Measurements from ENCODE around the gene OTOG.

OTOG gene

DNA sequence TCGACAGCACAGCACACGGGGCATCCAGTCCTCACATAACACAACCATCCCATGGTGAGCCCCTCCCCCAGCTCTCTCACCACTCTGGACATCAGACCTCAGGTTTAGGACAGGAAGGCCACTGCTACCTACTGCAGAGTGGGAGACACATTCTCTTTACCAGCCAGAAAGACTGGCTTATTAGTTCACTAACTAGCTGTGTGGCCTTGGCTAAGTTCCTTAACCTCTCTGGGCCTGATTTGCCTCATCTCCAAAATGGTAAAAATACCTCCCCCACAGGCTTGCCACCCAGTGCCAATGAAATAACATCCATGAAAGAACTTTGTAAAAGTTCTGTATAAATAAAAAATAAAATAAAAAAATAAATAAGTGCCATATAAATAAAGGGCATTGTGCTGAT is 35.0 kb upstream of the OTOG start:
- Mint-ChIP-seq H3K9me3 (no peaks in the 10 kb centered on the region), H3K27ac (no peak overlapping the region), H3K36me3 (ENCODE audit: low read depth) (no peaks in the 10 kb centered on the region), H3K4me1 (ENCODE audit: low read depth) (peaks cover 5% of the 10 kb centered on the region), H3K27me3 (peaks cover 13% of the 10 kb centered on the region), H3K4me3 (no peak overlapping the region)
- intact Hi-C loops (cut with micrococcal nuclease), result no loop called here

DNA sequence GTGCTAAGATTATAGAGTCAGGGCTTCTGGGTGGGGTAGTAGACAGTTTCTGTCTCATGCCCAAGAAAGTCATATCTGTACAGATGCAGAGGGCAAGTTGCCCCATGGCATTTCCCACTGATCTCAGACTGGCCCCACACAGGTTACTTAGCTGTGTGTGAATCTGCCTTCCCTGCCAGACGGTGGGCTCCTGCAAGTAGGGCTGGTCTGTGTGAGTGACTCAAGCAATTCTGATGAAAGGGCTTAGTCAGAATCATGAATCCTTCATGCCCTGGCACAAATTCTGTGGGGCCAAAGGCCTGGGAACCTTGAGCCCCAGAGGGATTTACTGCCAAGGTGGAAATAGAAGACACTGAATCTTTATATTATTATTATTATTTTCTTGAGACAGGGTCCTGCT is 33.2 kb upstream of the OTOG start:
- intact Hi-C loops (cut with micrococcal nuclease), result no loop called here

DNA sequence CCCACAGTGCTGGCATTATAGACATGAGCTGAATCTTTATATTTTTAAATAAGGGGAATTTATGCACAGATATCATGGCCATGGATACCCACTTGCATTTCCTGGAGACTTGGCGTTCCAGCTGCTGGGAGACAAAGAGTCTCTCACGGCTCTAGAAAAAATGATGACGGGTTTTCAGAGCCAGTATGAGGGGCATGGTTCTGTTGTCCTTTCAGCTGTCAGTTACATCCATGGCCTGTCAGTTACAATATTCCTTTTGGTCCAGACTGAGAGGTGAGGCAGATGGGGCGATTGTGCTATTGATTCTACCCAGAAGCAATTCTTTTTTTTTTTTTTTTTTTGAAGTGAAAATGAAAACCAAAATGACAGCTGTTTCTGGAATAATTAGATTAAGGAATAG is 32.6 kb upstream of the OTOG start:
- no peak overlapping the region for H3K4me3 Mint-ChIP-seq
- H3K9me3 Mint-ChIP-seq, result no peaks in the 10 kb centered on the region
- peaks cover 5% of the 10 kb centered on the region for H3K4me1 Mint-ChIP-seq (ENCODE audit: low read depth)
- no peak overlapping the region for H3K27ac Mint-ChIP-seq
- intact Hi-C loops (cut with micrococcal nuclease), result no loop called here
- no peaks in the 10 kb centered on the region for H3K36me3 Mint-ChIP-seq (ENCODE audit: low read depth)
- H3K27me3 Mint-ChIP-seq, result peaks cover 10% of the 10 kb centered on the region

More for the DNA sequence above, 33.2 kb upstream of the OTOG start:
- no peak overlapping the region for H3K4me3 Mint-ChIP-seq
- H3K27ac Mint-ChIP-seq, result no peak overlapping the region
- peaks cover 5% of the 10 kb centered on the region for H3K4me1 Mint-ChIP-seq (ENCODE audit: low read depth)
- H3K27me3 Mint-ChIP-seq, result peaks cover 10% of the 10 kb centered on the region
- H3K36me3 Mint-ChIP-seq (ENCODE audit: low read depth), result no peaks in the 10 kb centered on the region
- no peaks in the 10 kb centered on the region for H3K9me3 Mint-ChIP-seq

DNA sequence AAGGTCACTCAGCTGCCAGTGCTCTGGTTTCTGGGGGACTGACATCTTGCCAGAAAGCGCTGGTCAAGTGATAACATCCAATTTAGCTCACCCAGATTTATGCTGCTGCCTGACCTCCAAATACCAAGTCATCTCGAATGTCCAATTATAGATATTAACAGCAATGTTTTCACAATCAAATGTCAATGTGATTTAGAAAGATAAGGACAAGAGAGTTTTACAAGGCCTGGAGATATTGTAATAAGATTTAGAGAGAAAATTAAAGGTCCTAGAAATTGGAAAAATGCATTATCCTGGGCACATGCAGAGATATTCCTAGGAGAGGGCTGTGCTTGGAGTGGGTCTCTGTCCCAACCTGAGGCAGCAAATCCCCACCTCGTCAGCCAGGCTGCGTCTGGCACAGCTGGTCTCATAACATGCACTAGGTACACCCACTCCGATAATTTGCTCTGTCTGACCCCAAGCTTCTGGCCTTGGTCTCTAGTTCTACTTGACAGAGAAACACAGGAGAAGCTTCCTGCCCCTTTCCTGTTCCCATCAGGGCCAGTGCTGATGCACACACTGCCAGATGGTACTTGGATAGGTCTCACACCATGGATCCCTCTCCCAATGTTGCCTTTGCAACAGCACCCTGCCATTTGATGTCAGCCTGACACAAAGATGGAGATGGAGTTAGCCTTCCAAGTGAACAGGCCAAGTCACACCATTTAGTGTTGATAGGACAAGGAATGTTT is 31.4 kb upstream of the OTOG start:
- Mint-ChIP-seq H3K27ac (no peak overlapping the region), H3K36me3 (ENCODE audit: low read depth) (no peaks in the 10 kb centered on the region), H3K4me1 (ENCODE audit: low read depth) (peaks cover 5% of the 10 kb centered on the region), H3K4me3 (no peak overlapping the region), H3K27me3 (peaks cover 7% of the 10 kb centered on the region), H3K9me3 (no peaks in the 10 kb centered on the region)
- intact Hi-C loops (cut with micrococcal nuclease), result no loop called here

DNA sequence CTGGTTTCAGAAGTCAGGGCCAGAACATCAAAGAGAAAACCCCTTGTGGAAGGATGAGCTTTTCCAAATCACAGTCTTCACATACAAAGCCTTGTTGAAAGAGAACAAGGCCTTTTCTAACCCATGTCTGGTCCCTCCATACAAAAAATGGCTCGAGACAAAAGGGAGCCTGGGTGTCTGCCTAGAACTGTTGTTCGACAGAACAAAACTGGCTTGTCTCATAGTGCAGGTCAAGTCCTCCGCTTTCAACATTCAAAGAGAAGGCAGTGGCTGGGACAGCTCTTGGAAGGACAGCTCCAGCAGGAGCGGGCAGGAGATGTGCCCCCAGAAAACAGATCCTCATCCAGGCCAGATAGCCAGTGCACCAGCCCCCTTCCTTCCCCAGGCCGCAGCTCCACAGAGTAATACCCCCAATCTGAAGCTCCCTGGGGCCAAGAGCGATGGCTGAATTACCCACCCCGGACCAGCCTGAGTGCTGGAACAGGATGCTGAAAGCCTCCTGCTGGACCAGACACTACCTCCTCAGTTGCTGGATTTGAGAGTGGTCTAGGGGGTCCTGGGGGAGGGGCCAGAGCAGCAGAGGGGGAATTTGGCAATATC is 30.4 kb upstream of the OTOG start:
- no peak overlapping the region for H3K27ac Mint-ChIP-seq
- no peaks in the 10 kb centered on the region for H3K9me3 Mint-ChIP-seq
- intact Hi-C loops (cut with micrococcal nuclease), result no loop called here
- no peak overlapping the region for H3K4me3 Mint-ChIP-seq
- H3K27me3 Mint-ChIP-seq, result peaks cover 7% of the 10 kb centered on the region
- H3K36me3 Mint-ChIP-seq (ENCODE audit: low read depth), result no peaks in the 10 kb centered on the region
- H3K4me1 Mint-ChIP-seq (ENCODE audit: low read depth), result peaks cover 4% of the 10 kb centered on the region

DNA sequence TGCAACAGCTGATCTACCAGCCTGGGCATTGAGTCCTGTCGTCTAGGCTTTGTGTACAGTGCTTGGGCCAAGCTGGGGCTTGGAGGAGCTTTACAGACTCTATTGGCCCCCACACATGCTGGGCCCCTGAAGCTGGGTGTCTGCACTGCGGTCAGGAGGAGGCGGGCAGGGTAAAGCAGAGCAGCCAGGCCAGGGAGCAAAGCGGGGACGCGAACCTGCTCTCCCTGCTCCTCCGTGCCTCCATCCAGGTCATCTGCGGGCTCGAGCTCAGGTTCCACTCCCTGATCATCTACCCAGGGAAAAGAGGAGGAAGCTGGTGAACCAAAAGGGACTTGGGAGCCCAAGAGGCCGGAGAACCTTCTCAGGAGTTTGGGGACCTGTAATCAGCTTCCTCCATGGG is 29.9 kb upstream of the OTOG start:
- Mint-ChIP-seq H3K36me3 (ENCODE audit: low read depth) (no peaks in the 10 kb centered on the region), H3K4me1 (ENCODE audit: low read depth) (no peaks in the 10 kb centered on the region), H3K27ac (no peak overlapping the region), H3K4me3 (no peak overlapping the region), H3K9me3 (no peaks in the 10 kb centered on the region), H3K27me3 (peaks cover 4% of the 10 kb centered on the region)
- intact Hi-C loops (cut with micrococcal nuclease), result no loop called here

DNA sequence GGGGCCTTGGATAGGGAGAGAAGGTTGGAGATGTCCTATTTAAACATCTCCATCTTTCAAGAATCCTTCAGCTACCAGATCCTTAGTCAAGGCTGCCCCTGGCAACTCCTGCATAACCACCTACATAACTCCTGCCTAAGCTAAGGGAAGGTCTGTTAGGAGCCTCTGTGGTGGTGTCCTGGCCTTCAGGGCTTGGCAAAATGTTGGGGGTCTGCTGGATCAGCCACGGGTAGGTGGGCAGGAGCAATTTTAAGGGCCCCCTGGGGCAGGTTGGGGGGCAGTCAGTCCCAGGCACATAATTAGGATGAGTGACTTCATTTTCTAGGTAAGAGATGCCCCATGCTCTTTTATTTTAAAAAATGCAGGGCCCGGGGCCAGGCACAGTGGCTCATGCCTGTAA is 28.7 kb upstream of the OTOG start:
- Mint-ChIP-seq H3K27ac (no peak overlapping the region), H3K4me1 (ENCODE audit: low read depth) (no peaks in the 10 kb centered on the region), H3K36me3 (ENCODE audit: low read depth) (no peaks in the 10 kb centered on the region), H3K27me3 (peaks cover 1% of the 10 kb centered on the region), H3K4me3 (no peak overlapping the region), H3K9me3 (no peaks in the 10 kb centered on the region)
- intact Hi-C loops (cut with micrococcal nuclease), result no loop called here

DNA sequence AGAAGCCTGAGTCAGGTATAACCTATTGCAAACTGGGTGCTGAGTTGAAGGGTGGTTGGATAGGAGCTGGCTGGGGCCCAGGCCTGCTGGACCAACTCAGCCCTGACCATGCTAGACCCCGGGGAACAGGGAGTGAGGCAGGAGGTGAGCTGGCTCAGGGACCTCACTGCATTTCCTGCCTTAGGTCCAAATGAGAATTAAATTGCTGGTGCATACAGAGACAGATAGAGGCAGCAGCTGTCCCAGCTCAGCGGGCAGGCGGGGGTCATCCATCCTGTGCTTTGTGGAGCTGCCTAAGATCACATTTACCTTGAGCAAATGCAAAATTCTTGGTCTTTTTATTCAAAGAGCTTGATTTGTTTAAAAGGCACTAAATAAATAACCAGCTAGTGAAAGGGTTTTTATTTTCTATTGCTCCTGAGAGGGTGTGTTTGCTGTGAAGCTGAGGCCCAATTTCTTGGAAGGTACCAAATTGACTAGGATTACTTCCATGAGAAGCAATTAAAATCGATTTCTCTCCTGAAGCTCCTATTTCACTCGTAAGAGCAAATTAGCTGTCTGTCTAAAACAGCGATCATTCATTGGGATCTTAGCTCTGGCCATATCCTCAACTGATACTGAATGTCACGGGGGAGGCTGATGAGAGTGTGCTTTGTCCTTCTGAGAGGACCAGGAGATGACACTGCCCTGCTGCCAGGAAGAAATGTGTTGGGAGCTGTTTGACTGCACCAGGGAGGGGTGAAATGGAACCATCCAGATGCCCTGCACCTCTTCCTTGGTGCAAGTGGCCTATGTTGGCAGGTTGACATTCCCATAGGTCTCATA is 27.8 kb upstream of the OTOG start:
- Mint-ChIP-seq H3K36me3 (ENCODE audit: low read depth) (no peaks in the 10 kb centered on the region), H3K4me1 (ENCODE audit: low read depth) (no peaks in the 10 kb centered on the region), H3K4me3 (no peak overlapping the region), H3K27me3 (peaks cover 1% of the 10 kb centered on the region), H3K9me3 (no peaks in the 10 kb centered on the region), H3K27ac (no peak overlapping the region)
- intact Hi-C loops (cut with micrococcal nuclease), result no loop called here

DNA sequence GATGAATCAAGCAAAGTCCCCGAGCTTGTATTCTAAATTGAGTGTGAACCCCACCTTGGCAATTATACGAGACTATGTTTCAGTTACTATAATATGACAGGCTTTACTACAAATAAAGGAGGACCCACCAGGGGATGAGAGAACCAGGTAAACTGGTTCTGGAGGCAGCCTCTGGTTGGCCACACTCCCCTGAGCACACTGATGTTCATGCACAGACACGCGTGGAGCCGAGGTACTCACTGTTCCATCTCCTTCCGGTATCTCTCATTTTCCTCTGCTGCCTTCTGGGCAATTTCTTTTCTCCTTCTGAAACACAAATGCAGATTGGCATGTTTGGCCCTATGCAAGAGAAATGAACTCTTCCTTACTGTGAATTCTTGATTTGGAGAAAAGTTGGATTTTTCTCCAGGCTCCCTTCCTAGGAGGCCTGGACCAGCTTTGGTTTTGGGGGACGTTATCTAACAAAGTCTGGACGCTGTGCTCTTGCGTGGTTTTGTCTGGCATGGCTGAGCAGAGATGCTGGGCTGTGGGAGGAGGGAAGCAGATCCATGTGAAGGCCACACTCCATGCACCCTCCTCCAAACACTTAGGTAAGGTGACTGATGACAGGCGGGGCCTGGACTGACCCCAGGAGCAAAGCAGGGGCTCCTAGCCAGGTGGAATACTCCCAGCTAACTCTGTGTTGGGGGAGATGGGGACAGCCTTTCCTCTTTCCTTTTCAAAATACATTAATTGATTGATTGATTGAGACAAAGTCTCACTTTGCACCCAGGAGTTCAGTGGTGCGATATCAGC is 25.8 kb upstream of the OTOG start:
- no peaks in the 10 kb centered on the region for H3K36me3 Mint-ChIP-seq (ENCODE audit: low read depth)
- no peaks in the 10 kb centered on the region for H3K4me1 Mint-ChIP-seq (ENCODE audit: low read depth)
- H3K27me3 Mint-ChIP-seq, result peaks cover 1% of the 10 kb centered on the region
- intact Hi-C loops (cut with micrococcal nuclease), result no loop called here
- H3K27ac Mint-ChIP-seq, result no peak overlapping the region
- no peaks in the 10 kb centered on the region for H3K9me3 Mint-ChIP-seq
- H3K4me3 Mint-ChIP-seq, result no peak overlapping the region

DNA sequence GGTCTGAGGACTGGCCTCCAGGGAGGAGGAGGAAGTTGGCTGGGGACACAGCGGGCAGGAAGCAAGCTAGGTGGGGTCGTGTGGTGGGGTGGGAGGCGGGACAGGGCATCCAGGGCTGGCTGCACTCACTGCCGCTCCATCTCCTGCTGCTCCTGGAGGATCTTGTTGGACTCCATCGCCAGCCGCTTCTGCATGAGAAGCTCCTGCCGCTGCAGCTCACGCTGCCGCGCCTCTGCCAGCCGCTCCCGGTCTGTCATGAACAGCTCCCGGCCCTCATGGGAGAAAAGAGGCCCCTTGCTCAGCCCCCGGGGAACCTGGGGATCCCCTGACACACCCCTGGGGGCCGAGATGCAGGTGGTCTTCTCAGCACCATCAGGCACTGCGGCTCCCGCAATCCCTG is 24.4 kb upstream of the OTOG start:
- no peaks in the 10 kb centered on the region for H3K27me3 Mint-ChIP-seq
- H3K27ac Mint-ChIP-seq, result no peak overlapping the region
- no peaks in the 10 kb centered on the region for H3K4me1 Mint-ChIP-seq (ENCODE audit: low read depth)
- intact Hi-C loops (cut with micrococcal nuclease), result no loop called here
- no peaks in the 10 kb centered on the region for H3K9me3 Mint-ChIP-seq
- H3K36me3 Mint-ChIP-seq (ENCODE audit: low read depth), result no peaks in the 10 kb centered on the region
- H3K4me3 Mint-ChIP-seq, result no peak overlapping the region

DNA sequence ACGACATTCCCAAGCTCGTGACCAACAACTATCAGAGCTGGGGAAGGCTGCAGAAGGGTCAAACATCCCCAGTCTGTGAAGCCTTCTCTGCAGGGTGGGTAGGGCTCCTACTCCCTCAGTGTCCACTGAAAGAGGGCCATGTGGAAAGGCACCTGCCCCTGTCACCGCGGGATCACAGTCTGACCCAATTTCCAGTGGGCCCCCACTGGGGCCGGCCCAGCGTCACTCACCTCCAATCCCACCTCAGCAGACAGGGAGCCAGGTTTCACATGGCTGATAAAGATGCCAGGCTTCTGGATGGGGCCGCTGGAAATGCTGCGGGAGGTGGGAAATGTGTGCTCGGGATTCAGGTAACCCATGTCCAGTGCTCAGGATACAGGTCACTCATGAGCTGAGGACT is 22.8 kb upstream of the OTOG start:
- Mint-ChIP-seq H3K27me3 (no peaks in the 10 kb centered on the region), H3K27ac (no peak overlapping the region), H3K36me3 (ENCODE audit: low read depth) (no peaks in the 10 kb centered on the region), H3K9me3 (no peaks in the 10 kb centered on the region), H3K4me1 (ENCODE audit: low read depth) (no peaks in the 10 kb centered on the region), H3K4me3 (no peak overlapping the region)
- intact Hi-C loops (cut with micrococcal nuclease), result no loop called here

DNA sequence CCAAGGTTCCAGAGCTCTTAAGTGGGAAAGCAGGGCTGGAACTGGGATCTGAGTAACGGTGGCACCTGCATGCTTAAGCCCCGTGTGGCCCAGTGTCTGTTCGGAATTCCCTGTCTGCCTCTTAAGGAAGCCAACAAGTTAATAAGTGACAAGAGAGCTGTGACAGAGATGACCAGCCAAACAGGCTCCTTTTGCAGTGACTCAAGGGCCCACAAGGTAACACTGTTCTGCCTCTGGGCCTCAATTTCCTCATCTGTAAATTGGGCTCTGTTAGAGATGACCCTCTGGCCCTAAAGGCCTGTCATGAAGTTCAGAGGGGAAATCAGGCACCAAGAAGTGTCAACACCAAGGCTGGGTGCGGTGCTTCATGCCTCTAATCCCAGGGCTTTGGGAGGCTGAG is 21.5 kb upstream of the OTOG start:
- Mint-ChIP-seq H3K27me3 (no peaks in the 10 kb centered on the region), H3K4me3 (no peak overlapping the region), H3K9me3 (no peaks in the 10 kb centered on the region), H3K36me3 (ENCODE audit: low read depth) (no peaks in the 10 kb centered on the region), H3K27ac (no peak overlapping the region), H3K4me1 (ENCODE audit: low read depth) (no peaks in the 10 kb centered on the region)
- intact Hi-C loops (cut with micrococcal nuclease), result loop anchor here (5.0 kb wide), 1 partner anchor 143 kb away; no protein-coding TSS in a partner anchor

DNA sequence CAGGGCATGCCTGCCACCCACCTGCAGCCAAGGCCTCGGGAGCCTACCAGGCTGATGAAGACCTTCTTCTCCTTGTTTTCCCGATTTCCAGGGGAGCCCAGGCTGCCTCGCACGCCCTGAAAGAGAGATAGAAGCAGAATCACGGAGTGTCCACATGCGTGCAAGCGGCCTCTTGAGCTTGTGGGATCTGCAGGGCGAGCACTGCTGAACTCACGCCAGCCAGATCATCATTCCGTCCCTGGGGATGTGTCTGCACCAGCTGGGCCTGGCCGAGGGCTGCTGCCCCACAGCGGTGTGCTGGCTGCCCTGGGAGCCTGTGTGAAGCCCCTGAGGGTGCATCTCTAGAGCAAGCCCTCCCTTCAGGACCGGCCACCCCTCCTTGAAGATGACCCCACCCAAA is 20.7 kb upstream of the OTOG start:
- no peaks in the 10 kb centered on the region for H3K36me3 Mint-ChIP-seq (ENCODE audit: low read depth)
- intact Hi-C loops (cut with micrococcal nuclease), result loop anchor here (5.0 kb wide), 1 partner anchor 144 kb away; no protein-coding TSS in a partner anchor
- no peaks in the 10 kb centered on the region for H3K4me1 Mint-ChIP-seq (ENCODE audit: low read depth)
- H3K27ac Mint-ChIP-seq, result no peak overlapping the region
- H3K4me3 Mint-ChIP-seq, result no peak overlapping the region
- no peaks in the 10 kb centered on the region for H3K27me3 Mint-ChIP-seq
- no peaks in the 10 kb centered on the region for H3K9me3 Mint-ChIP-seq
